ENCODE results near the gene ALDH16A1. TPM values are rescaled to one million over a fixed set of nuclear protein-coding genes. Genes with fewer than 3 reads are reported as not detected.

Gene ALDH16A1
- total and polyA plus RNA-seq, 2 of the 8 experiments (the other 6 are each of a cell fraction or from before 2014, with no cell fraction given), result 30.5 to 34.3 TPM

DNA sequence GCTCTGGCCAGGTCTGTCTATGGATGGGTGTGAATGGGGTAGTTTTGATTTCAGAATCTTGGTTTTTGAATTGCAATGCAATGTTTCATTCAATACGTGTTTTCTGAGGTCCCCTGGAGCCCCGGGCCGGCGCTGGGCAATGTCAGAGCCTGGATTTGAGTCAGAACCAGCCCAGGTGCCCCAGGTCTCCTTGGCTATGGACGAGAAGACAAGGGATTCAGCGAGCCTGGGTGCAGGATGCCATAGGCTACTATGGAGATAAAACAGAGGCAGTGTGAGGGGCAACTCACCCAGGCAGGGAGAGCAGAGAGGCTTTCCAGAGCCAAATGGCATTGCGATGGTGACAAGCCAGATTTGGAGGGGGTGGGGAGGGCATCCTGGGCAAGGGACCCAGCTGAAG, 33.2 kb downstream of the ALDH16A1 start (continued):
- no peak for TF ChIP-seq NANOG (IDR thresholded peaks at IDR 0.05; ENCODE audit: insufficient read depth, low read depth, low read length, poor library complexity, severe bottlenecking)

All from H1 (cell line).